IMR-90 (cell line): Measurements from ENCODE around the gene GRAMD4. TPM values are rescaled to one million over a fixed set of nuclear protein-coding genes. Genes with fewer than 3 reads are reported as not detected.

ENCODE experiments used
- ATAC-seq: fragments of 200-7000 bp; cut with Tn5 transposase; 2 replicates; pipeline ENCODE4 v1.9.1; 2020; ENCODE audit warnings: low read depth, mild to moderate bottlenecking, moderate library complexity
- BruUV-seq: library from RNA; stranded (reverse); fragments of 400-500 nt; replicated peaks from 2 replicates; lab custom pipeline; 2021; lab: Mats Ljungman, UMichigan
- CTCF ChIA-PET: fragments of 300-600 bp; formaldehyde crosslinking; extraction: SDS; loops from one replicate; lab custom pipeline; 2021; ENCODE audit warnings: antibody characterized with exemption; lab: Yijun Ruan, JAX
- POLR2A ChIA-PET: fragments of 300-600 bp; sonication (Branson Sonifier 250); formaldehyde crosslinking; loops from one replicate; lab custom pipeline; 2022; ENCODE audit warnings: antibody characterized with exemption; ENCODE audit not compliant: unreplicated experiment; lab: Charles Lee
- DNase-seq: peaks from one replicate; pipeline ENCODE4 v3.0.0; 2013
- H2AFZ ChIP-seq: replicated peaks from 2 replicates; pipeline ENCODE3; 2013; ENCODE audit warnings: low read length, mild to moderate bottlenecking; ENCODE audit not compliant: poor library complexity
- H2AK5ac ChIP-seq: 2 replicates; pipeline ENCODE4 v1.6.1; 2013; ENCODE audit warnings: low read depth, low read length, inconsistent platforms
- H2AK9ac ChIP-seq: replicated peaks from 2 replicates; pipeline ENCODE3; 2013; ENCODE audit warnings: mild to moderate bottlenecking, low read depth, low read length, moderate library complexity; ENCODE audit not compliant: poor library complexity
- H2BK120ac ChIP-seq: 2 replicates; pipeline ENCODE4 v1.6.1; 2013; ENCODE audit warnings: low read depth, low read length, inconsistent platforms
- H2BK15ac ChIP-seq: 3 replicates; pipeline ENCODE4 v1.6.1; 2013; ENCODE audit warnings: low read depth, low read length, inconsistent platforms
- H2BK20ac ChIP-seq: 2 replicates; pipeline ENCODE4 v1.6.1; 2013; ENCODE audit warnings: low read depth, mild to moderate bottlenecking, inconsistent platforms, low read length, moderate library complexity
- H2BK5ac ChIP-seq: 2 replicates; pipeline ENCODE4 v1.6.1; 2013; ENCODE audit warnings: mild to moderate bottlenecking, low read depth, low read length, inconsistent platforms; ENCODE audit not compliant: poor library complexity, severe bottlenecking
- H3K14ac ChIP-seq: replicated peaks from 2 replicates; pipeline ENCODE4 v1.6.1; 2013; ENCODE audit warnings: low read depth, low read length, inconsistent platforms
- H3K18ac ChIP-seq: 2 replicates; pipeline ENCODE4 v1.6.1; 2013; ENCODE audit warnings: low read depth, low read length, control low read depth
- H3K23ac ChIP-seq: 2 replicates; pipeline ENCODE4 v1.6.1; 2013; ENCODE audit warnings: low read depth, low read length, inconsistent platforms
- H3K27ac ChIP-seq: 2 replicates; pipeline ENCODE4 v1.5.1; 2013; ENCODE audit warnings: mild to moderate bottlenecking, control low read depth, low read length; ENCODE audit not compliant: insufficient read depth
- H3K27me3 ChIP-seq: 2 replicates; pipeline ENCODE4 v1.6.1; 2013; ENCODE audit warnings: low read length; ENCODE audit not compliant: control insufficient read depth, insufficient read depth
- H3K36me3 ChIP-seq: 2 replicates; pipeline ENCODE4 v1.6.1; 2013; ENCODE audit warnings: low read length, mixed read lengths; ENCODE audit not compliant: control insufficient read depth, insufficient read depth
- H3K4ac ChIP-seq: 2 replicates; pipeline ENCODE4 v1.6.1; 2013; ENCODE audit warnings: low read depth, low read length, inconsistent platforms
- H3K4me1 ChIP-seq: 2 replicates; pipeline ENCODE4 v1.6.1; 2013; ENCODE audit warnings: low read length, mixed read lengths; ENCODE audit not compliant: control insufficient read depth, insufficient read depth
- H3K4me2 ChIP-seq: 2 replicates; pipeline ENCODE4 v1.6.1; 2013; ENCODE audit warnings: low read depth, mild to moderate bottlenecking, control low read depth, low read length, moderate library complexity
- H3K4me3 ChIP-seq: 2 replicates; pipeline ENCODE4 v1.5.1; 2013; ENCODE audit warnings: low read depth, mild to moderate bottlenecking, control low read depth, low read length, moderate library complexity; ENCODE audit not compliant: insufficient read depth
- H3K56ac ChIP-seq: 2 replicates; pipeline ENCODE4 v1.6.1; 2013; ENCODE audit warnings: low read length, inconsistent platforms; ENCODE audit not compliant: insufficient read depth; ENCODE audit errors: extremely low read depth
- H3K79me1 ChIP-seq, 2 experiments: 2 replicates each; pipeline ENCODE4 v1.6.1; 2013; ENCODE audit warnings: low read length in 2 of 2, inconsistent platforms in 1 of 2, low read depth in 1 of 2
- H3K9ac ChIP-seq: 2 replicates; pipeline ENCODE4 v1.6.1; 2013; ENCODE audit warnings: low read depth, low read length, control low read depth
- H3K9me1 ChIP-seq: 2 replicates; pipeline ENCODE4 v1.6.1; 2013; ENCODE audit warnings: low read length, inconsistent platforms; ENCODE audit not compliant: insufficient read depth
- H3K9me3 ChIP-seq: 2 replicates; pipeline ENCODE4 v1.6.1; 2013; ENCODE audit warnings: low read length; ENCODE audit not compliant: control insufficient read depth, insufficient read depth
- H4K20me1 ChIP-seq: 2 replicates; pipeline ENCODE4 v1.6.1; 2013; ENCODE audit warnings: low read length, inconsistent platforms; ENCODE audit not compliant: insufficient read depth
- H4K5ac ChIP-seq: 2 replicates; pipeline ENCODE4 v1.6.1; 2013; ENCODE audit warnings: mild to moderate bottlenecking, low read depth, low read length, control low read depth
- H4K8ac ChIP-seq, 2 experiments: 2 replicates each; pipeline ENCODE4 v1.6.1; 2013; ENCODE audit warnings: low read depth in 2 of 2, low read length in 2 of 2, control low read depth in 1 of 2, inconsistent platforms in 1 of 2
- H4K91ac ChIP-seq: 2 replicates; pipeline ENCODE4 v1.6.1; 2013; ENCODE audit warnings: low read depth, low read length, inconsistent platforms; ENCODE audit not compliant: insufficient read depth
- BHLHE40 ChIP-seq: fragments of 150-350 bp; IDR thresholded peaks from 2 replicates; pipeline ENCODE4 v1.6.1; 2016; ENCODE audit warnings: mild to moderate bottlenecking, low read depth, low read length
- CEBPB ChIP-seq: IDR thresholded peaks from 2 replicates; pipeline ENCODE4 v1.6.1; 2012; ENCODE audit warnings: low read depth, low read length, improper control_type of control experiment
- CHD1 ChIP-seq: IDR thresholded peaks from 2 replicates; pipeline ENCODE4 v1.6.1; 2012; ENCODE audit warnings: low read depth, low read length, improper control_type of control experiment
- MAFK ChIP-seq: IDR thresholded peaks from 2 replicates; pipeline ENCODE4 v1.6.1; 2012; ENCODE audit warnings: low read depth, low read length, improper control_type of control experiment
- MAZ ChIP-seq: IDR thresholded peaks from 2 replicates; pipeline ENCODE4 v1.6.1; 2012; ENCODE audit warnings: low read depth, mild to moderate bottlenecking, low read length, improper control_type of control experiment, moderate library complexity, borderline replicate concordance
- NFE2L2 ChIP-seq: fragments of 150-350 bp; IDR thresholded peaks from 2 replicates; pipeline ENCODE4 v1.6.1; 2016; ENCODE audit warnings: low read depth, mild to moderate bottlenecking, low read length
- POLR2A ChIP-seq: IDR thresholded peaks from 2 replicates; pipeline ENCODE4 v1.6.1; 2012; ENCODE audit warnings: mild to moderate bottlenecking, low read depth, low read length
- RAD21 ChIP-seq: IDR thresholded peaks from 2 replicates; pipeline ENCODE4 v1.6.1; 2012; ENCODE audit warnings: low read length, improper control_type of control experiment
- RCOR1 ChIP-seq: IDR thresholded peaks from 2 replicates; pipeline ENCODE4 v1.6.1; 2012; ENCODE audit warnings: mild to moderate bottlenecking, low read length, improper control_type of control experiment; ENCODE audit not compliant: insufficient replicate concordance
- RFX5 ChIP-seq: IDR thresholded peaks from 2 replicates; pipeline ENCODE4 v1.8.0; 2012; ENCODE audit warnings: low read depth, mild to moderate bottlenecking, low read length, moderate library complexity
- SMC3 ChIP-seq: fragments of 150-350 bp; IDR thresholded peaks from 2 replicates; pipeline ENCODE4 v1.6.1; 2016; ENCODE audit warnings: low read depth, mild to moderate bottlenecking, antibody characterized with exemption, low read length, moderate library complexity
- WGBS, 2 experiments: methylation state at CpG; one replicate each; pipeline versions ENCODE4 v1.1.5 to v1.1.7; 2013; ENCODE audit warnings: missing lambda C conversion rate in 2 of 2; ENCODE audit not compliant: insufficient read length in 1 of 2; ENCODE audit errors: extremely low coverage in 2 of 2; 5-methylcytosine and 5-hydroxymethylcytosine counted together
- dilution Hi-C: fragments of 300-500 bp; cut with HindIII; formaldehyde crosslinking; loops from one replicate; pipeline ENCODE4 v1.14.3; 2018; ENCODE audit warnings: low sequenced_read_pairs; ENCODE audit not compliant: unreplicated experiment
- in situ Hi-C: fragments of 300-500 bp; cut with MboI; formaldehyde crosslinking; loops from 3 replicates; pipeline ENCODE4 v1.14.3; 2019; ENCODE audit warnings: low sequenced_read_pairs, inconsistent platforms, mixed read lengths
- intact Hi-C: fragments of 100-400 bp; cut with micrococcal nuclease; formaldehyde crosslinking; loops from 2 replicates; pipeline ENCODE4 v1.10.0; 2022
- polyA plus RNA-seq, 3 experiments: library from polyadenylated mRNA; depleted of rRNA; stranded (reverse); fragments of >200 nt; gene quantifications; 2 replicates each; pipeline ENCODE4 v1.2.3, GENCODE V29; 2012; ENCODE audit warnings: low replicate concordance in 1 of 3
- total RNA-seq: library from RNA; depleted of rRNA; stranded (reverse); fragments of >200 nt; gene quantifications from 2 replicates; pipeline ENCODE4 v1.2.3, GENCODE V29; 2012
- TF ChIP-seq, protein P1 (sequence below): conservative IDR thresholded peaks from 2 replicates; pipeline ENCODE4 v1.5.1; 2012; ENCODE audit warnings: mild to moderate bottlenecking, low read depth, low read length, improper control_type of control experiment
- TF ChIP-seq, protein P2 (sequence below): fragments of 150-350 bp; IDR thresholded peaks from 2 replicates; pipeline ENCODE4 v1.6.1; 2017; ENCODE audit warnings: mild to moderate bottlenecking, antibody characterized with exemption, low read length, low read depth

GRAMD4 gene
- total and polyA plus RNA-seq, 2 of the 4 experiments (the other 2 are of a cell fraction), result 2.7 to 5.8 TPM

DNA sequence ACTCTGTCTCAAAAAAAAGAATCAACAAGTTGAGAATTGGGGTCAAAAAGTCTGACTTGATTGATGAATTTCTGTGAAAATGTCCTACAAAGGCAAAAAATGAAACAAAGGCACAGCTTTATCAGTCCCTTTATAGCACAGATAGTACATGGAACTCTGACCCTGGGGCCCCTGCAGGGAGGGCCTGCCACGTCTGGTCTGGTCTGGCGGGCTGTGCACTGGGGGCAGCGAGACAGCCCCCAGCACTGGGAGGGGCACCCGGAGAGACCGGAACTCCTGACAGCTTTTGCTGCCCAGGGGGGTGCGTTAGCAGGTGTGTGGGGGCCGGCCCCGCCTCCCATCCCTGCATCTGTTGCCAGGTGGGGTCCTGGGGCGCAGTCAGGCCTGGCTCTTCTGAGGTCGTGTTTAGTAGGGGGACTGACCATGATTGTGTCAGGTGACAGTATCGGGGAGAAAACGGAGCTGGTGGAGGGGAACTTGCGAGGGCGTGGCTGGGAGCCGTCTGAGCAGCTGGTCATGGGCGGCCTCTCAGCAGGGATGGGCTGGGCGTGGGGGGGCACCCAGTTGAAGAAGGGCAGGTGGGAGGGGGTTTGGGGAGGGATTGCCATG lies 51.7 kb downstream of the GRAMD4 start:
- Histone ChIP-seq H2BK20ac (no peak overlapping the region), H3K4me1 (no peaks in the 10 kb centered on the region), H4K91ac (no peak overlapping the region), H4K5ac (no peak overlapping the region), H3K36me3 (peaks cover 63% of the 10 kb centered on the region), H4K8ac (no peak overlapping the region), H3K27me3 (no peaks in the 10 kb centered on the region), H3K9me3 (no peaks in the 10 kb centered on the region), H2BK120ac (no peak overlapping the region), H3K18ac (no peak overlapping the region), H2AK9ac (no peak overlapping the region), H3K27ac (no peak overlapping the region), H3K14ac (no peak overlapping the region), H3K56ac (no peak overlapping the region), H3K4ac (no peak overlapping the region), H2BK5ac (no peak overlapping the region), H2AK5ac (no peak overlapping the region), H2BK15ac (no peak overlapping the region), H3K9me1 (no peaks in the 10 kb centered on the region), H3K4me2 (no peak overlapping the region), H3K79me1 (no peaks in the 10 kb centered on the region), H3K9ac (no peak overlapping the region), H3K23ac (no peak overlapping the region), H2AFZ (no peak overlapping the region), H3K4me3 (no peak overlapping the region), H4K20me1 (no peaks in the 10 kb centered on the region)
- intact Hi-C loops (no loop called here), dilution Hi-C loops (no loop called here), in situ Hi-C loops (no loop called here)
- CTCF ChIA-PET, result no interaction called here
- WGBS, 2 experiments, result 96% methylated on average over 5 of the region's 17 CpGs; no CpG with 5 or more reads in 1 of the 2 experiments
- DNase-seq (no peak), ATAC-seq (no peak)
- TF ChIP-seq BHLHE40 (no peak), MAFK (no peak), MAZ (no peak), CHD1 (no peak), RFX5 (no peak), POLR2A (no peak), NFE2L2 (no peak), RCOR1 (no peak), CEBPB (no peak), SMC3 (no peak), RAD21 (no peak)
- TF ChIP-seq, protein P1, sequence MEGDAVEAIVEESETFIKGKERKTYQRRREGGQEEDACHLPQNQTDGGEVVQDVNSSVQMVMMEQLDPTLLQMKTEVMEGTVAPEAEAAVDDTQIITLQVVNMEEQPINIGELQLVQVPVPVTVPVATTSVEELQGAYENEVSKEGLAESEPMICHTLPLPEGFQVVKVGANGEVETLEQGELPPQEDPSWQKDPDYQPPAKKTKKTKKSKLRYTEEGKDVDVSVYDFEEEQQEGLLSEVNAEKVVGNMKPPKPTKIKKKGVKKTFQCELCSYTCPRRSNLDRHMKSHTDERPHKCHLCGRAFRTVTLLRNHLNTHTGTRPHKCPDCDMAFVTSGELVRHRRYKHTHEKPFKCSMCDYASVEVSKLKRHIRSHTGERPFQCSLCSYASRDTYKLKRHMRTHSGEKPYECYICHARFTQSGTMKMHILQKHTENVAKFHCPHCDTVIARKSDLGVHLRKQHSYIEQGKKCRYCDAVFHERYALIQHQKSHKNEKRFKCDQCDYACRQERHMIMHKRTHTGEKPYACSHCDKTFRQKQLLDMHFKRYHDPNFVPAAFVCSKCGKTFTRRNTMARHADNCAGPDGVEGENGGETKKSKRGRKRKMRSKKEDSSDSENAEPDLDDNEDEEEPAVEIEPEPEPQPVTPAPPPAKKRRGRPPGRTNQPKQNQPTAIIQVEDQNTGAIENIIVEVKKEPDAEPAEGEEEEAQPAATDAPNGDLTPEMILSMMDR, result no peak
- TF ChIP-seq, protein P2, sequence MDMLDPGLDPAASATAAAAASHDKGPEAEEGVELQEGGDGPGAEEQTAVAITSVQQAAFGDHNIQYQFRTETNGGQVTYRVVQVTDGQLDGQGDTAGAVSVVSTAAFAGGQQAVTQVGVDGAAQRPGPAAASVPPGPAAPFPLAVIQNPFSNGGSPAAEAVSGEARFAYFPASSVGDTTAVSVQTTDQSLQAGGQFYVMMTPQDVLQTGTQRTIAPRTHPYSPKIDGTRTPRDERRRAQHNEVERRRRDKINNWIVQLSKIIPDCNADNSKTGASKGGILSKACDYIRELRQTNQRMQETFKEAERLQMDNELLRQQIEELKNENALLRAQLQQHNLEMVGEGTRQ, result no peak
- POLR2A ChIA-PET, result no interaction called here
- BruUV-seq, result no TSS peak
